GM10266 (cell line): Measurements from ENCODE around the gene SLC26A1.

Experiments
- DNase-seq: peaks from one replicate; pipeline ENCODE4 v3.0.0; 2012; ENCODE audit errors: extremely low spot score
- CTCF ChIP-seq: IDR thresholded peaks from 2 replicates; pipeline ENCODE4 v1.5.1; 2012; ENCODE audit warnings: mild to moderate bottlenecking, low read depth; ENCODE audit not compliant: control insufficient read depth, insufficient read depth; ENCODE audit errors: missing control alignments

Gene SLC26A1

GRCh38 chr4:993111-994029, at the start of gene SLC26A1:
SLC26A1 (minus strand) TSS chr4:993404; CDS start chr4:991703, 1,701 bp downstream.
- DNase-seq, result no peak
- TF ChIP-seq CTCF, result no peak

DNA sequence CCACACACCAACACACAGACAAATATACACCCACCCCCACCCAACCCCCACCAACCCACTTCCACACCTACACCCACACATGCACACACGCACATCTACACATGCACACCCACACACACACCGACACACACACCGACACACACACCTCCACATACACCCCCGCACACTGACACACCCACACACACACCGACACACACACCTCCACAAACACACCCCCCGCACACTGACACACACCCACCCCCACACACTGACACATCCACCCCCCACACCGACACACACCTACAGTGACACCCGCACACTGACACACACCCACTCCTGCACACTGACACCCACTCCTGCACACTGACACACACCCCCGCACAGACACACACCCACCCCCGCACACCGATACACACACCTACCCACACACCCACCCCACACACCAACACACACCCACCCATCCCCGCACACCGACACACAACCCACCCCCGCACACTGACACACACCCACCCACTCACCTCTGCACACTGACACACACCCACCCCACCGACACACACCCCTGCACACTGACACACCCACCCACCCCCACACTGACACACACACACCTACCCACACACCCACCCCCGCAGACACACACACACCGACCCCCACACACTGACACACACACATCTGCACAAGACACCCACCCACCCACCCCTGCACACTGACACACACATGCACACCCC, 49.3 kb upstream of the SLC26A1 start:
- no peak for TF ChIP-seq CTCF
- no peak for DNase-seq

- no peak for TF ChIP-seq CTCF
- DNase-seq, result no peak
Observed at GRCh38 chr4:1041936-1042330, 48.7 kb upstream of the SLC26A1 start.

GRCh38 chr4:1041147-1041935, 48.1 kb upstream of the SLC26A1 start:
- TF ChIP-seq CTCF, result no peak

DNA sequence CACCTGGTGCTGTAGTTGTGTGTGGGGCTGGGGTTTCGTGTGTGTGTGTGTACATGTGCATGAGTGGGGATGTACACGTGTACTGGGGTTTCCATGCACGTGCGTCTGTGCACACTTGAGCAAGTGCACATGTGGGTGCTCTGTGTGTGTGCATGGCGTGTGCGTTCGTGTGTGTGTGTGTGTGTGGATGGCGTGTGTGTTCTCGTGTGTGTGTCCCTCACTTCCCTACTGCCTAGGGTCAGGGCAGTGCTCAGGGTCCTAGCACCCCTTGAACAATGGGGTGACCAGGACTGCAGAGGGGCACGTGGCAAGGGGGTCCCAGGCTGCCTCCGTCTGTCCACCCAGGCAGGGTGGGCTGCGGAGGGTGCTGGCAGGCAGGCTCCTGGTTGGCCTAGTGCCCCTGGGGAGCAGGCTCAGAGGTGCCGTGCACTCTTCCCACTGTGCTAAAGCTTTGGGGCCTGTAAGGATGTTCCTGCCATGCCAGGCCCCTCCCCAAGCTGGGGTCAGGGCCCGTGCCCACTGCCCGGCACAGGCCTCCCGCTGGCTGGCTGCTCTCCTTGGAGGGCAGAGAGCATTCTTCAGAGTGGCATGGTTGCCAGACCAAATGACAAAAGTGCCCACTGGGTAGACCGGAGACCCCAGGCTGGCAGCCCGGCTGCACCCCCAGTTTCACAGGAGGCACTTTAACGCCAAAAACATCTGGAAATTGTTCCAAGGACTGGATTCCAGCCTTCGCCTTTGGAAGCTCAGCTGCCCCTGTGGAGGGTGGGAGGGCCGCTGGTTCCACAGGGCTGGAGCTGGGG, 47.3 kb upstream of the SLC26A1 start:
- DNase-seq, result no peak
- TF ChIP-seq CTCF, result no peak

More at GRCh38 chr4:1041147-1041935, 48.1 kb upstream of the SLC26A1 start:
- no peak for DNase-seq

- TF ChIP-seq CTCF, result no peak
- no peak for DNase-seq
Observed at GRCh38 chr4:1039493-1040343, 46.5 kb upstream of the SLC26A1 start.
